HCT116 (cell line): Measurements from ENCODE around the gene ATG5. TPM values are rescaled to one million over a fixed set of nuclear protein-coding genes. Genes with fewer than 3 reads are reported as not detected.

Experiments
- ATAC-seq: fragments of 200-7000 bp; cut with Tn5 transposase; 2 replicates; pipeline ENCODE4 v1.9.1; 2020; ENCODE audit warnings: mild to moderate bottlenecking, moderate library complexity
- BruUV-seq: library from RNA; stranded (reverse); fragments of 400-500 nt; replicated peaks from 2 replicates; lab custom pipeline; 2021; lab: Mats Ljungman, UMichigan
- CTCF ChIA-PET: fragments of 300-600 bp; sonication (Branson Sonifier 250); formaldehyde crosslinking; loops from one replicate; lab custom pipeline; 2021; ENCODE audit warnings: antibody characterized with exemption; lab: Charles Lee
- POLR2A ChIA-PET: fragments of 300-600, 350-600 bp; sonication (Branson Sonifier 250); formaldehyde crosslinking; loops from one replicate; lab custom pipeline; 2021; ENCODE audit warnings: antibody characterized with exemption; lab: Charles Lee
- RAD21 ChIA-PET, 2 experiments: fragments of 300-600 bp; sonication (Branson Sonifier 250); formaldehyde crosslinking; loops; one replicate each; lab custom pipeline; 2023; ENCODE audit warnings: low total read pairs in 2 of 2; ENCODE audit not compliant: uncharacterized antibody in 2 of 2, unreplicated experiment in 2 of 2, low non-redundant PET in 1 of 2; lab: Charles Lee
- DNase-seq: peaks from one replicate; pipeline ENCODE4 v3.0.0-alpha.2; 2010; ENCODE audit warnings: low read depth, low spot score
- H2AFZ ChIP-seq: fragments of 200-600 bp; shearing (Covaris generic), sonication (generic); 2 replicates; pipeline ENCODE4 v1.6.1; 2017; ENCODE audit warnings: low read depth, mixed run types, mixed read lengths, antibody characterized with exemption, low read length; ENCODE audit not compliant: poor library complexity, severe bottlenecking
- H3K27ac ChIP-seq: 2 replicates; pipeline ENCODE4 v1.5.1; 2012; ENCODE audit warnings: low read depth, low read length
- H3K27me3 ChIP-seq: fragments of 200-600 bp; sonication (generic); 2 replicates; pipeline ENCODE4 v1.6.1; 2016; ENCODE audit warnings: mixed run types, low read length, mixed read lengths; ENCODE audit not compliant: insufficient read depth
- H3K36me3 ChIP-seq, 2 experiments: fragments of 200-500 bp in 1 of 2; fragments of 200-600 bp in 1 of 2; sonication (Bioruptor generic) in 1 of 2; sonication (generic) in 1 of 2; 2 replicates each; pipeline versions ENCODE4 v1.5.1 to v1.6.1; 2014 to 2016; ENCODE audit warnings: low read length in 2 of 2, inconsistent platforms in 1 of 2, mixed read lengths in 1 of 2, mixed run types in 1 of 2; ENCODE audit not compliant: insufficient read depth in 2 of 2, control insufficient read depth in 1 of 2
- H3K4me1 ChIP-seq, 2 experiments: fragments of 200-600 bp in 1 of 2; sonication (generic) in 1 of 2; 2 replicates each; pipeline versions ENCODE4 v1.5.1 to v1.6.1; 2012 to 2017; ENCODE audit warnings: low read length in 2 of 2, inconsistent platforms in 1 of 2, mild to moderate bottlenecking in 1 of 2, mixed read lengths in 1 of 2, mixed run types in 1 of 2, moderate library complexity in 1 of 2; ENCODE audit not compliant: insufficient read depth in 2 of 2, control insufficient read depth in 1 of 2
- H3K4me2 ChIP-seq: fragments of 200-600 bp; sonication (generic); 2 replicates; pipeline ENCODE4 v1.6.1; 2017; ENCODE audit warnings: mixed run types, low read length, mixed read lengths
- H3K4me3 ChIP-seq, 2 experiments: fragments of 200-600 bp in 1 of 2; sonication (generic) in 1 of 2; replicated peaks in 1 of 2; 2 replicates each; pipeline ENCODE4 v1.5.1; 2011 to 2016; ENCODE audit warnings: low read length in 2 of 2, control low read depth in 1 of 2, low read depth in 1 of 2, mild to moderate bottlenecking in 1 of 2, mixed read lengths in 1 of 2, mixed run types in 1 of 2
- H3K79me2 ChIP-seq: fragments of 200-600 bp; sonication (generic); 2 replicates; pipeline ENCODE4 v1.6.1; 2017; ENCODE audit warnings: mild to moderate bottlenecking, mixed run types, low read length, moderate library complexity, mixed read lengths; ENCODE audit not compliant: insufficient read depth
- H3K9ac ChIP-seq: fragments of 200-600 bp; sonication (generic); 2 replicates; pipeline ENCODE4 v1.6.1; 2016; ENCODE audit warnings: low read length, mixed read lengths
- H3K9me2 ChIP-seq: fragments of 200-600 bp; sonication (generic), shearing (Covaris generic); 2 replicates; pipeline ENCODE4 v1.6.1; 2017; ENCODE audit warnings: mixed run types, mild to moderate bottlenecking, moderate library complexity; ENCODE audit not compliant: insufficient read depth
- H3K9me3 ChIP-seq, 2 experiments: fragments of 200-500 bp in 1 of 2; fragments of 200-600 bp in 1 of 2; sonication (Bioruptor generic) in 1 of 2; sonication (generic) in 1 of 2; 2 replicates each; pipeline ENCODE4 v1.6.1; 2014 to 2017; ENCODE audit warnings: low read length in 2 of 2, mixed read lengths in 2 of 2, inconsistent platforms in 1 of 2, low read depth in 1 of 2, mild to moderate bottlenecking in 1 of 2, mixed run types in 1 of 2, moderate library complexity in 1 of 2; ENCODE audit not compliant: control insufficient read depth in 1 of 2, insufficient read depth in 1 of 2
- H4K20me1 ChIP-seq: fragments of 200-600 bp; sonication (generic), shearing (Covaris generic); 2 replicates; pipeline ENCODE4 v1.6.1; 2017; ENCODE audit warnings: mixed run types, mild to moderate bottlenecking, moderate library complexity; ENCODE audit not compliant: insufficient read depth
- ATF3 ChIP-seq: IDR thresholded peaks from 2 replicates; pipeline ENCODE4 v1.6.1; 2012
- CBX3 ChIP-seq: IDR thresholded peaks from 2 replicates; pipeline ENCODE4 v1.6.1; 2012; ENCODE audit warnings: low read depth
- CTCF ChIP-seq, 3 experiments: fragments of 200-600 bp in 1 of 3; sonication (generic) in 1 of 3; IDR thresholded peaks in 2 of 3; conservative IDR thresholded peaks in 1 of 3; 2 replicates each; pipeline ENCODE4 v1.5.1; 2012 to 2017; ENCODE audit warnings: low read depth in 2 of 3, low read length in 2 of 3, antibody characterized with exemption in 1 of 3, borderline replicate concordance in 1 of 3, control low read depth in 1 of 3, mild to moderate bottlenecking in 1 of 3, mixed read lengths in 1 of 3, mixed run types in 1 of 3, moderate library complexity in 1 of 3; ENCODE audit not compliant: insufficient read depth in 1 of 3
- EGR1 ChIP-seq: IDR thresholded peaks from 2 replicates; pipeline ENCODE4 v1.6.1; 2012; ENCODE audit warnings: low read depth
- ELF1 ChIP-seq: IDR thresholded peaks from 2 replicates; pipeline ENCODE4 v1.6.1; 2012; ENCODE audit warnings: low read depth, borderline replicate concordance
- EZH2 ChIP-seq: fragments of 200-600 bp; sonication (generic); IDR thresholded peaks from 2 replicates; pipeline ENCODE4 v1.6.1; 2017; ENCODE audit warnings: antibody characterized with exemption, mixed run types
- EZH2phosphoT487 ChIP-seq: fragments of 200-600 bp; IDR thresholded peaks from 2 replicates; pipeline ENCODE4 v1.6.1; 2018; ENCODE audit warnings: antibody characterized with exemption, borderline replicate concordance
- FOSL1 ChIP-seq: IDR thresholded peaks from 2 replicates; pipeline ENCODE4 v1.6.1; 2012; ENCODE audit warnings: low read depth
- MAX ChIP-seq: IDR thresholded peaks from 2 replicates; pipeline ENCODE4 v1.6.1; 2012
- POLR2A ChIP-seq: IDR thresholded peaks from 2 replicates; pipeline ENCODE4 v1.7.0; 2011; ENCODE audit warnings: borderline replicate concordance; ENCODE audit not compliant: insufficient read depth, insufficient read length; ENCODE audit errors: extremely low read depth
- POLR2AphosphoS5 ChIP-seq: IDR thresholded peaks from 2 replicates; pipeline ENCODE4 v1.6.1; 2011; ENCODE audit warnings: mild to moderate bottlenecking, low read depth, low read length, moderate library complexity
- RAD21 ChIP-seq: IDR thresholded peaks from 2 replicates; pipeline ENCODE4 v1.6.1; 2012; ENCODE audit warnings: low read depth, mild to moderate bottlenecking
- REST ChIP-seq: IDR thresholded peaks from 2 replicates; pipeline ENCODE4 v1.6.1; 2012; ENCODE audit warnings: low read depth
- SIN3A ChIP-seq: IDR thresholded peaks from 2 replicates; pipeline ENCODE4 v1.6.1; 2012; ENCODE audit warnings: low read depth
- SP1 ChIP-seq: IDR thresholded peaks from 2 replicates; pipeline ENCODE4 v1.6.1; 2012; ENCODE audit warnings: low read depth
- SRF ChIP-seq: IDR thresholded peaks from 2 replicates; pipeline ENCODE4 v1.6.1; 2012; ENCODE audit warnings: low read depth
- TCF7L2 ChIP-seq: IDR thresholded peaks from 2 replicates; pipeline ENCODE4 v1.7.0; 2011; ENCODE audit warnings: borderline replicate concordance, inconsistent platforms; ENCODE audit not compliant: insufficient read depth, insufficient read length; ENCODE audit errors: extremely low read depth
- ZBTB33 ChIP-seq: IDR thresholded peaks from 2 replicates; pipeline ENCODE4 v1.6.1; 2011; ENCODE audit warnings: mild to moderate bottlenecking, low read length, moderate library complexity; ENCODE audit not compliant: insufficient replicate concordance; ENCODE audit errors: extremely low read depth
- ZFX ChIP-seq: fragments of 450-650 bp; IDR thresholded peaks from 2 replicates; pipeline ENCODE4 v1.6.1; 2017
- ZNF274 ChIP-seq: fragments of 200-500 bp; sonication (Bioruptor generic); IDR thresholded peaks from 2 replicates; pipeline ENCODE4 v1.6.1; 2014; ENCODE audit warnings: mild to moderate bottlenecking, low read depth, low read length, inconsistent platforms
- intact Hi-C: fragments of 100-400 bp; cut with micrococcal nuclease; formaldehyde crosslinking; loops from 2 replicates; pipeline ENCODE4 v1.10.0; 2022
- total RNA-seq: library from RNA; stranded (reverse); gene quantifications from one replicate; pipeline ENCODE4 v1.2.1, GENCODE V29; 2021; ENCODE audit not compliant: unreplicated experiment

Gene ATG5
- total RNA-seq, 1 experiment from 2014 or later = 39.6 TPM

- TF ChIP-seq ATF3 = no peak
- no peak for TF ChIP-seq SP1
- TF ChIP-seq RAD21 = no peak
- no peak for TF ChIP-seq EZH2phosphoT487
- no peak for TF ChIP-seq REST
- no peak for TF ChIP-seq ZBTB33
- no peak for TF ChIP-seq POLR2AphosphoS5
- TF ChIP-seq ZFX = no peak
- no peak for TF ChIP-seq ELF1
- TF ChIP-seq ZNF274 = no peak
- no peak for TF ChIP-seq CBX3
- TF ChIP-seq SRF = no peak
- TF ChIP-seq POLR2A = no peak
- no peak for TF ChIP-seq FOSL1
- TF ChIP-seq CTCF (IDR thresholded peaks at IDR 0.05 in 2 of 3, conservative IDR thresholded peaks at IDR 0.05 in 1 of 3; ENCODE audit: borderline replicate concordance in 1 of 3, insufficient read depth in 1 of 3, low read depth in 2 of 3, low read length in 2 of 3) = no peak
- TF ChIP-seq EGR1 = no peak
- TF ChIP-seq TCF7L2 = no peak
- TF ChIP-seq EZH2 = no peak
- no peak for TF ChIP-seq SIN3A
- TF ChIP-seq MAX = no peak
- Histone ChIP-seq H3K9me2 (no peaks in the 10 kb centered on the region), H3K27me3 (no peaks in the 10 kb centered on the region), H3K4me2 (no peak overlapping the region), H3K9me3 (no peaks in the 10 kb centered on the region), H3K36me3 (no peaks in the 10 kb centered on the region), H3K4me3 (no peak overlapping the region), H2AFZ (no peak overlapping the region), H4K20me1 (no peaks in the 10 kb centered on the region), H3K79me2 (no peaks in the 10 kb centered on the region), H3K9ac (no peak overlapping the region), H3K4me1 (peaks cover 0 to 6% of the 10 kb centered on the region in 2 experiments; a peak in 1 of 4 replicates), H3K27ac (no peak overlapping the region)
- CTCF ChIA-PET = no interaction called here
- DNase-seq = no peak
- no TSS peak for BruUV-seq
- POLR2A ChIA-PET = no interaction called here
- ATAC-seq = no peak
- RAD21 ChIA-PET = no interaction called here
- intact Hi-C loops = no loop called here
These were observed 156.0 kb downstream of the ATG5 start for GRCh38 chr6:106169517-106169916.
